Testis (tissue), 3 donors: ENCODE measurements around the gene NPHP4. TPM values are rescaled to one million over a fixed set of nuclear protein-coding genes. Genes with fewer than 3 reads are reported as not detected.

ENCODE experiments used
- DNase-seq: peaks from one replicate; pipeline ENCODE4 v3.0.0-alpha.2; 2019
- H3K27ac ChIP-seq, 2 donors: fragments of 200-600 bp; sonication (generic); one replicate each; pipeline ENCODE4 v1.5.1; 2019
- H3K27me3 ChIP-seq: fragments of 200-600 bp; sonication (generic); one replicate; pipeline ENCODE4 v1.5.1; 2019
- H3K36me3 ChIP-seq: fragments of 200-600 bp; sonication (generic); one replicate; pipeline ENCODE4 v1.5.1; 2017; ENCODE audit warnings: low read depth; ENCODE audit errors: missing control alignments
- H3K4me1 ChIP-seq: fragments of 200-600 bp; sonication (generic); one replicate; pipeline ENCODE4 v1.5.1; 2019
- H3K4me3 ChIP-seq, 2 donors: fragments of 200-600 bp; sonication (generic); one replicate each; pipeline ENCODE4 v1.5.1; 2017 to 2019
- H3K9me3 ChIP-seq: fragments of 200-600 bp; sonication (generic); one replicate; pipeline ENCODE4 v1.5.1; 2017
- CTCF ChIP-seq, 3 experiments: fragments of 450-650 bp in 2 of 3; fragments of 200-600 bp in 1 of 3; sonication (generic) in 1 of 3; IDR thresholded peaks; one replicate each; pipeline ENCODE4 v1.5.1; 2016 to 2019; ENCODE audit warnings: antibody characterized with exemption in 3 of 3, mild to moderate bottlenecking in 2 of 3, moderate library complexity in 1 of 3
- POLR2A ChIP-seq: fragments of 450-650 bp; IDR thresholded peaks from one replicate; pipeline ENCODE4 v1.6.1; 2017; ENCODE audit warnings: antibody characterized with exemption, mild to moderate bottlenecking, moderate library complexity
- WGBS, 2 donors: methylation state at CpG; one replicate each; pipeline ENCODE4 v1.1.5; 2018; 5-methylcytosine and 5-hydroxymethylcytosine counted together
- intact Hi-C: fragments of 100-400 bp; cut with DNase I; formaldehyde crosslinking; loops from one replicate; pipeline ENCODE4 v1.15.1; 2023; ENCODE audit warnings: low total_unique reads
- polyA plus RNA-seq: library from polyadenylated mRNA; stranded (reverse); fragments of 350-450 nt; fragmentation: Illumina TruSeq; extraction: RNeasy Lipid Tissue Mini Kit (QIAGEN cat#74804); gene quantifications from one replicate; pipeline ENCODE4 v1.2.3, GENCODE V29; 2014; ENCODE audit warnings: low read depth, low replicate concordance; ENCODE audit not compliant: insufficient read depth
- total RNA-seq, 2 donors: library from RNA; depleted of rRNA; stranded (reverse); fragments of >200 nt; gene quantifications; one replicate each; pipeline ENCODE4 v1.2.3, GENCODE V29; 2016

NPHP4 gene
- total and polyA plus RNA-seq, 3 donors from 2014 or later: 26.3 to 65.9 (median 49.4) TPM

GRCh38 chr1:5990913-5991312 is 1.3 kb downstream of the NPHP4 start:
- Histone ChIP-seq H3K27me3 (no peaks in the 10 kb centered on the region), H3K36me3 (no peaks in the 10 kb centered on the region), H3K4me3 (peak overlapping the region; percentile 84), H3K4me1 (peaks cover 16% of the 10 kb centered on the region), H3K9me3 (no peaks in the 10 kb centered on the region), H3K27ac (peak overlapping the region in 1 of 2 donors; percentile 94)
- intact Hi-C loops: no loop called here
- WGBS, 2 donors: 42 to 50% methylated on average over 10 of the region's 10 CpGs
- no peak for TF ChIP-seq CTCF (IDR thresholded peaks at IDR 0.05)
- no peak for DNase-seq

- Histone ChIP-seq H3K9me3 (no peaks in the 10 kb centered on the region), H3K4me3 (no peak overlapping the region), H3K27me3 (no peaks in the 10 kb centered on the region), H3K4me1 (peaks cover 16% of the 10 kb centered on the region), H3K36me3 (no peaks in the 10 kb centered on the region), H3K27ac (no peak overlapping the region)
- DNase-seq: no peak
- no peak for TF ChIP-seq POLR2A
- no peak for TF ChIP-seq CTCF (IDR thresholded peaks at IDR 0.05)
- WGBS, 2 donors: 94 to 98% methylated on average over 5 to 18 of the region's 18 CpGs
- intact Hi-C loops: no loop called here
These were observed 2.4 kb downstream of the NPHP4 start for GRCh38 chr1:5989731-5990271.

GRCh38 chr1:5989286-5989605 is 3.0 kb downstream of the NPHP4 start:
- Histone ChIP-seq H3K27ac (no peak overlapping the region), H3K9me3 (no peaks in the 10 kb centered on the region), H3K27me3 (no peaks in the 10 kb centered on the region), H3K4me1 (peaks cover 16% of the 10 kb centered on the region), H3K36me3 (no peaks in the 10 kb centered on the region), H3K4me3 (no peak overlapping the region)
- WGBS, 2 donors: 94 to 98% methylated on average over 5 of the region's 5 CpGs
- intact Hi-C loops: no loop called here
- no peak for DNase-seq
- TF ChIP-seq POLR2A (no peak), CTCF (IDR thresholded peaks at IDR 0.05) (no peak)

- TF ChIP-seq CTCF (IDR thresholded peaks at IDR 0.05): no peak
- TF ChIP-seq POLR2A: no peak
- DNase-seq: no peak
- H3K4me3 ChIP-seq: no peak overlapping the region
- H3K4me1 ChIP-seq: peaks cover 16% of the 10 kb centered on the region
- no peaks in the 10 kb centered on the region for H3K36me3 ChIP-seq
- no peak overlapping the region for H3K27ac ChIP-seq
- no peaks in the 10 kb centered on the region for H3K27me3 ChIP-seq
- intact Hi-C loops: no loop called here
- 79 to 91% methylated on average over 13 to 14 of the region's 14 CpGs for WGBS, 2 donors
- H3K9me3 ChIP-seq: no peaks in the 10 kb centered on the region
These were observed 3.5 kb downstream of the NPHP4 start for GRCh38 chr1:5988596-5989285.

- 95 to 96% methylated on average over 13 of the region's 13 CpGs for WGBS, 2 donors
- DNase-seq: no peak
- peaks cover 6% of the 10 kb centered on the region for H3K4me1 ChIP-seq
- H3K4me3 ChIP-seq: no peak overlapping the region
- H3K27ac ChIP-seq: no peak overlapping the region
- no peaks in the 10 kb centered on the region for H3K27me3 ChIP-seq
- no peaks in the 10 kb centered on the region for H3K9me3 ChIP-seq
- TF ChIP-seq POLR2A (no peak), CTCF (IDR thresholded peaks at IDR 0.05) (no peak)
- intact Hi-C loops: no loop called here
- H3K36me3 ChIP-seq: no peaks in the 10 kb centered on the region
These were observed 6.2 kb downstream of the NPHP4 start for GRCh38 chr1:5986018-5986417.
